GM12892 (cell line): ENCODE measurements around the gene SMIM45.
A peak's percentile ranks its signal among the peaks of the same experiment; 100 is the strongest.

Experiments used
- POLR2A ChIP-seq: IDR thresholded peaks from 2 replicates; pipeline ENCODE4 v1.6.1; 2011; ENCODE audit warnings: low read depth, low read length, control low read depth
- POLR2AphosphoS5 ChIP-seq: IDR thresholded peaks from 2 replicates; pipeline ENCODE4 v1.6.1; 2011; ENCODE audit warnings: low read depth, low read length, control low read depth

GRCh38 chr22:41928593-41929417 is 23.1 kb upstream of the SMIM45 start:
- TF ChIP-seq POLR2A (no peak; the same call in 1 of the 2 replicates), POLR2AphosphoS5 (peak; percentile 35; the same call in 1 of the 2 replicates)
